ENCODE measurements around the gene TOPAZ1. TPM values are rescaled to one million over a fixed set of nuclear protein-coding genes. Genes with fewer than 3 reads are reported as not detected.
A peak's percentile ranks its signal among the peaks of the same experiment; 100 is the strongest.

The TOPAZ1 gene
- total RNA-seq, 1 experiment from 2014 or later, result not detected

- DNase-seq (ENCODE audit: low read depth), result no peak
These were observed 88.3 kb downstream of the TOPAZ1 start for GRCh38 chr3:44329946-44330345.

GRCh38 chr3:44330444-44330843, 88.8 kb downstream of the TOPAZ1 start:
- no peak for DNase-seq (ENCODE audit: low read depth)

GRCh38 chr3:44334326-44334725, 92.6 kb downstream of the TOPAZ1 start:
- no peak for DNase-seq (ENCODE audit: low read depth)

- DNase-seq (ENCODE audit: low read depth), result peak; percentile 4
These were observed 95.6 kb downstream of the TOPAZ1 start for GRCh38 chr3:44337248-44337785.

- peak; percentile 94 for DNase-seq (ENCODE audit: low read depth)
These were observed 96.5 kb downstream of the TOPAZ1 start, which contains the start of gene TCAIM for GRCh38 chr3:44338010-44338827. TSS of gene TCAIM (plus strand) at chr3:44338766. CDS start at chr3:44354783, 16,017 bp downstream.

- DNase-seq (ENCODE audit: low read depth), result no peak
These were observed 97.1 kb downstream of the TOPAZ1 start for GRCh38 chr3:44338828-44339127.

GRCh38 chr3:44339181-44340057, 97.7 kb downstream of the TOPAZ1 start:
- no peak for DNase-seq (ENCODE audit: low read depth)

- no peak for DNase-seq (ENCODE audit: low read depth)
These were observed 98.3 kb downstream of the TOPAZ1 start for GRCh38 chr3:44340058-44340395.

GRCh38 chr3:44342176-44342790, 100.6 kb downstream of the TOPAZ1 start:
- peak; percentile 43 for DNase-seq (ENCODE audit: low read depth)

GRCh38 chr3:44343421-44343820, 101.7 kb downstream of the TOPAZ1 start:
- DNase-seq (ENCODE audit: low read depth), result no peak

- DNase-seq (ENCODE audit: low read depth), result peak; percentile 24
These were observed 104.9 kb downstream of the TOPAZ1 start for GRCh38 chr3:44346590-44346989.

GRCh38 chr3:44348993-44349392, 107.3 kb downstream of the TOPAZ1 start:
- no peak for DNase-seq (ENCODE audit: low read depth)

GRCh38 chr3:44353355-44353924, 111.8 kb downstream of the TOPAZ1 start:
- DNase-seq (ENCODE audit: low read depth), result no peak

- DNase-seq (ENCODE audit: low read depth), result peak; percentile 89
These were observed 113.8 kb downstream of the TOPAZ1 start for GRCh38 chr3:44355362-44356033.

GRCh38 chr3:44359146-44359751, 117.6 kb downstream of the TOPAZ1 start:
- DNase-seq (ENCODE audit: low read depth), result peak; percentile 21

GRCh38 chr3:44363591-44363990, 121.9 kb downstream of the TOPAZ1 start:
- DNase-seq (ENCODE audit: low read depth), result no peak

- no peak for DNase-seq (ENCODE audit: low read depth)
These were observed 124.3 kb downstream of the TOPAZ1 start for GRCh38 chr3:44365952-44366351.

GRCh38 chr3:44375450-44375849, 133.8 kb downstream of the TOPAZ1 start:
- DNase-seq (ENCODE audit: low read depth), result no peak

All from LHCN-M2 (cell line).